Activated CD4-positive, alpha-beta T cell treated with anti-CD3 and anti-CD28 coated beads for 1 hour (primary cell): Measurements from ENCODE around the gene LIM2.

Experiments used
- DNase-seq: peaks from one replicate; pipeline ENCODE4 v3.0.0-alpha.2; 2020

LIM2 gene

DNA sequence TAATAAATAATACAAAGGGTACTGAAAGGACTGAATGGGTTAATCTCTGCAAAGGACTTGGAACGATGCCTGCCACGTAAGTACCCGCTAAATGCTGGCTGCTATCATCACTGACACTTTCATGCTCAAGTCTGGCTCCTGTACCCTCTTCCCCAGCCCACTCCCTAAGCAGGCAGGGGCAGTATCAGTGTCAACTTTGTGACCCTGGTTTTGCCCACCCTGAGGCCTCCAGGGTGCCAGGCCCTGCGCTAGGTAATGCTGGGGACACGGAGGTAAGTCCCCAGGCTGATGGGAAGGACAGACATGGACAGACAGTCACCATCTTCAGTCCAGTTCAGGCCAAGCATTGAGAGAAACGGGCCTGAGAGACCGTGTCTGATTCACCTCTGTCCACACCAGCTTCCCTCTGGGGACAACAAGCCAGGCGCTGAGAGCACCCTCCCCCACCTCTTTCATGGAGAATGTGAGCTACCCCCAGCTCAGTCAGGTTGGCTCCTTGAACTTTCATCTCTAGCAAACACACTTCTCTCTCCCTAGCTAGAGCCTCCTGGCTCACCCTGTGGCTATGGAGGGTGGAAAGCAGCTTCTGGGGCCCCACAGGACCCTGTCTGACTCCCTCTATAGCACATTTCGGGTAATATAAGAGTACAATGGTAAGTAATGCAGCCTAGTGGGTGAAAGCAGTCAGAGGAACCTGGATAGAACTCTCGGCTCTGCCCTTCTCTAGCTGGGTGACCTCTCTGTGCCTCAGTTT is 22.4 kb downstream of the LIM2 start:
- no peak for DNase-seq

DNA sequence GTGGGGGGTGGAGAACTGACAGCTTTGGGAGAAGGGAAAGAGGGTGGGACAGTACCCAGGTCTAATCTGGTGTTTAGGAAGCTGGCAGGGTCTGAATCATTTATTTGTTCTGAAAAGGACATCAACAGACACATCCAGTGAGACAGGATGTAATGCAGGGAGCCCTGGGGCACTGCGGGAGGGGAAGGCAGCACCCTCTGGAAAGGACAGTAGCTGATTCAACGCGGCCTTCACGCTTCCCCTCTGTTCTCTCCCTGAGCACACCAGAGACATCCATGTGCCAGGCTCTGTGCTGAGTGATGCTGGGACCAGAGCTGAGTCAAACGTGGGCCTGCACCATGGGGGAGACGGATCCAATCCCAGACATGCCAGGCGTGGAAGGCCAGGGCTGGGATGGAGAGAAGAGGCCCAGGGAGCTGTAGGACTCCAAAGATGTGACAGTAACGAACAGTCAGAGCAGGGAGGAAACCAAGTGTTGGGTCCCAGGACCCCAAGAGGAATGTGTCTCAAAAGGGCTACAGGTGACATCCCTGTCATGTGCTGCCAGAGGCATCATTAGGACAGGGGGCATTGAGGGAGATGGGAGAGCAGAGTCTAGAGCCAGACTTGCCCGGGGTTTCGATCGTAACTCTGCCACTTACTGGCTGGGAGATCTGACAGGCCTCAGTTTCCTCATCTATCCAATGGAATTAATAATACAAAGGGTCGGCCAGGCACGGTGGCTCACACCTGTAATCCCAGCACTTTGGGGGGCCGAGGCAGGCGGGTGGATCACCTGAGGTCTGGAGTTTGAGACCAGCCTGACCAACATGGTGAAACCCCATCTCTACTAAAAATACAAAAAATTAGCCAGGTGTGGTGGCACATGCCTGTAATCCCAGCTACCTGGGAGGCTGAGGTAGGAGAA is 23.3 kb downstream of the LIM2 start:
- no peak for DNase-seq

DNA sequence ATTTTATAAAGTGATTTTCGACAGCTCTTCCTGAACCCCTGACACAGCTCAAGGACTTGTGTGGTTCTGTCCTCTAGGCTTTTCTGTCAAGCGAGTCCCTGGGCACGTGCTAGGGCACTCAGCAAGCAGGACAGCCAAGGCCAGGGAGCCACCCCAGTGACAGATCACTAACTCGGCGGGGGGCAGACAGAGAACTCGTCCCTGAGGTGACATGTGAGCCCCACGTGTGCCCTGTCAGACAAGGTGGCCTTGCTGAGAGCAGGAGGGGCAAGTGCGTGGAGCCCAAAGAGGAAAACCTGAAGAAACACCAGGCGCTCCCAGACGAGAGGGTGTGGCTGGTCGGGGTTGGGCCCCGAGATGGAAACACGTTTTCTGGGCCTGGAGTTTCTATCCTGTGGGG is 26.5 kb downstream of the LIM2 start:
- no peak for DNase-seq

DNA sequence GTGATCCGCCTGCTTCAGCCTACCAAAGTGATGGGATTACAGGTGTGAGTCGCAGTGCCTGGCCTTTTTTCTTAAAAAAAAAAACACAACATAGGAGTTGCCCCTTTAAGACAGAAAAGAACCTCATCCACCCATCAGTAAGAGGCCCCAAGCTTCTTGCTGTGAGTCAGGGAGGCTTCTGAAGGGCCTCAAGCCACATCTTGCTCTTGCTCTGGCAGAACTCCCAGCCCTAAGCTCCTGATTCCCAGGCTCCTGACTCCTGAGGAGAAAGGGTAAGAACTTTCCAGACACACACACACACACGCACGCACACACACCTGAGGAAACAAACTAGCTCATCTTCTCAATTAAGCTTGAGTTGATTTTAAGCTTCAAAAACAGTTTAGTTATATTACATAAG is 28.5 kb downstream of the LIM2 start:
- DNase-seq, result no peak

DNA sequence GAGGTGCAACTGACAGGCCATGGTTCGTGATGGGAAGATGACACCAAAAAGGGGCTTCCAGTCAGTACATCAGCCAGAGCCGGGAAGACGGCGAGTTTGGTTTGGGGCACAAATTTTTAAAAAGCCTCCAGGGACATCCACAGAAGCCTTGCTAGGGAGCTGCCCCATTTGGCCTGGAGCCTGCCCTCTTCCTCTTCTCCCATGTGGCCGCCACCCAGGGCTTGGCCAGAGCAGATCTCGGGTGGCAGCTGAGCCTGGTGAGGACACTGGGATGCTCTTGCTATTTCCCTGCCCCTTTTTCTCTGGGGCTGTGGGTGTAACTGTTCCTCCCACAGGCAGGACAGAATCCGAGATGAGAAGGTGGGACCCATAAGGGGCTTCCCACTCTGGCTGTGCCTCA is 29.8 kb downstream of the LIM2 start:
- DNase-seq, result no peak

DNA sequence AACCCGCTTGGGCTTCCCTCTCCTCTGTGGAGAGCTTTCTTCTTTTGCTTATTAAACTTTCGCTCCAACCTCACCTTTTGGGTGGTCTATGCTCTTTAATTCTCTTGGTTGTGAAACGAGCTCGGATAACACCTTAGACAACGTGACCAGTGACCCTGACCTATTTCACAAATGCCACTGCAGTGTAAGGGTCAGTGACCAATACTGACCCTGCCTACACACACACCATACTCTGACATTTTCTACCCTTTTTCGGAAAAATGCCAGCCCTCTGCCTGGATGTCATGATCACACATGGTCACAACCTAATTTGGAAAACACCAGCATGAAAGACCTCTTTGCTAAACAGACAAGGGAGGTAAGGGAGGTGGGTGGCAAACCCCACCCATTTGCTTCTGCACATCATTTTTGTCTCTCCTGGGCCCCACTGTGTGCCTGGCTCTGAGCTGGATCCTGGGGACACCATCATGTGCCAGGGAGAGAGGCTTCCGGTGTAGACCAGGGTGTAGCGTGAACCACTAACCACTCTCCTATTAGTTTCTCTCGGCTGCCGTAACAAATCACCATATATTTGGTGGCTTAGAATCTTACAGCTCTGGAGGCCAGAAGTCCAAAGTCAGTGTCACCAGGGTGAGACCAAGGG is 31.5 kb downstream of the LIM2 start:
- DNase-seq, result no peak

DNA sequence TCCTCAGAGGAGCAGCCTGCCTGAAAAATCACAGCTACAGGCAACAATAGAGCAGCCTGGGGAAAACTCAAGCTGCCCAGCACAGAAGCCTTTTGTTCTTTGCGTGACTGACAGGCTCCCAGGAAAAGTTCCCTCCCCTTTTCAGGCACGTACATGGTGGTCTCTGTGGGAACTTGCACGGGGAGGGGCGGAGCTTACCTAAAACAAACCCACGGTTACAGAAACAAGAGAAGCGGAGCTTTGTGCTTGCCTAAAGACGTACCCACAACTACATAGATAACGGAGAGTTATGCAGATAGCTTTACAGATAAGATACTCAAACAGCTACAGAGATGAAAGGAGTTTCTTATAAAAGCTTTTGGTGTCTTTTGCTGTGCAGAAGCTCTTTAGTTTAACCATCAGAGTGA is 33.0 kb downstream of the LIM2 start:
- no peak for DNase-seq

DNA sequence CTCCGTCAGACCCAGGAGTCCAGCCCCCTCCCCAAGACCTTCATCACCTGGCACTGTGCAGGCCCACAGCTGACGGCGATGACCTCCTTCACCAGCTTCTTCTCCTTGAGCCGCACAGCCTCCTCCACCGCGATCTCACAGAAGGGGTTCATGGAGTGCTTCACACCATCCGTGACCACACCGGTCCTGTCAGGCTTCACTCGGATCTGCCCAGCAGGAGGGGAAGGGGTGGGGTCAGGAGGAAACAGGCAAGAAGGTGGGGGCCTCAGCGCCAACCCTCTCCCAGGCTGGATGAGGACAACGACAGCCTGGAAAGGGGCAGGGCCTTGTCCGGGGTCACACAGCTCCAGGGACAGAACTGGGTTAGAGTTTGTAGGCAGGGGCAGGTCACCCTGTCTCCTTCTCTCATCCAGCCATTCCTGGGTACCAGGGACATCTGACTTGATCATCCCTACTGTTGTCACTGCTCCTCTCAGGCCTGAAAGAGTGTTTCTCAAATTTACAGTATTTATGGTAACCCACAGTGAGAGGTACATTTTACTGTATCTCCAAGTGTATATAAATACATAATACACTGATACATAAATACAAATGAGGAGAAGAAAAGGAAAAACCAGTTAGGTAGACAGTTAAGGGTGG is 33.6 kb downstream of the LIM2 start:
- no peak for DNase-seq

DNA sequence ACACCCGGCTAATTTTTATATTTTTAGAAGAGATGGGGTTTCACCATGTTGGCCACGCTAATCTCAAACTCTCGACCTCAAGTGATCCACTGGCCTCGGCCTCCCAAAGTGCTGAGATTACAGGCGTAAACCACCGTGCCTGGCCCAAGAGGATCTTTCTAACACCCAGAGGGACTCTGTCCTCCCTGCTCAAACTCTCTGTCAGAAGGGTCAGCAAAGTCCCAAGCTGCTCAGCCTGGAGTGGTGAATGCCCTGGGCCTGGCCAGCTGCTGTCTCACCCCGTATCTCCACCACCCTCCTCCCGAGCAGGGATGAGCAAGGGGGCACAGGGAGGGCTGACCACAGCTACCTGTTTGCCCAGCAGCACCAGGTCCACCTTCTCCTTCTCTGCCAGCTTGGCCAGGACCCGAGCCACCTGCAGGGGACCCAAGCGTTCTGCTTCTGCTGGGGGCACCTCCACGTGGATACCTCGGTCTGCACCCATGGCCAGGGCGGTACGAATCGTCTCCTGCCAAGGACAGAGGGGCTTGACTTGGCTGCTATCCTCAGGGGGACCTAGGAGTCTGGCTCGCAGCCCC is 34.9 kb downstream of the LIM2 start:
- DNase-seq, result no peak

DNA sequence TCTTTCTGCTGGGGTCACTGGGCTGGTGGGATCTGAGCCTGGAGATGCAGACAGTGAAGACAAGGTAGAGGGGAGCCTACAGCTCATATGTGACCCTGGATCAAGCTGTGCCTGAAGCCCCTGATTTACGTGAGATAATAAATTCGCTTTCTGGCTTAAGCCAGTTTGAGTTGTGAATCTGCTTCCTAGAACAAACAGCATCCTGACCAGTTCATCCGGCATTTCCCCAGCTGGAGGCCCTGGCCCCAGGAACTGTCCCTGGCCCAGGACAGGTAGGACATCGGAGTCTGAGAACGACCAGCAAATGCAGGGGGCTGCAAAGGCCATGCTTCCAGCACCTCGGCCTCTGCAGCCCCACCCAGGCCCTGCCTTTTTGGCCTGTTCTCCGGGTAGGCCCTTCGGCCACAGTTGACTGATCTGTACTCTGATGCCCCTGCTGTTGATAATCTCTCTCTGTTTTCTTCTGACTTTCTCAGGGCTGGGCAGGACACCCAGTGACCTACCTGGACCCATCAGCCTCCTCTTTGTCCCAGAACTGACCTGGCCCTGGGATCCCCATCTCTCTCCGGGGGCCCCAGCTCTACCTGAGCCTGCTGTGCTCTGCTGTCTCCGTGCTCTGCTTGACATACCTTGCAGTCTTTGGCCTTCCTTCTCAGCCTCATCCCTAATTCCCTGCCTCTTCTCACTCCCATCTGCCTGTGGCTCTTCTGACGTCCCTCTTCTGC is 36.3 kb downstream of the LIM2 start:
- no peak for DNase-seq

DNA sequence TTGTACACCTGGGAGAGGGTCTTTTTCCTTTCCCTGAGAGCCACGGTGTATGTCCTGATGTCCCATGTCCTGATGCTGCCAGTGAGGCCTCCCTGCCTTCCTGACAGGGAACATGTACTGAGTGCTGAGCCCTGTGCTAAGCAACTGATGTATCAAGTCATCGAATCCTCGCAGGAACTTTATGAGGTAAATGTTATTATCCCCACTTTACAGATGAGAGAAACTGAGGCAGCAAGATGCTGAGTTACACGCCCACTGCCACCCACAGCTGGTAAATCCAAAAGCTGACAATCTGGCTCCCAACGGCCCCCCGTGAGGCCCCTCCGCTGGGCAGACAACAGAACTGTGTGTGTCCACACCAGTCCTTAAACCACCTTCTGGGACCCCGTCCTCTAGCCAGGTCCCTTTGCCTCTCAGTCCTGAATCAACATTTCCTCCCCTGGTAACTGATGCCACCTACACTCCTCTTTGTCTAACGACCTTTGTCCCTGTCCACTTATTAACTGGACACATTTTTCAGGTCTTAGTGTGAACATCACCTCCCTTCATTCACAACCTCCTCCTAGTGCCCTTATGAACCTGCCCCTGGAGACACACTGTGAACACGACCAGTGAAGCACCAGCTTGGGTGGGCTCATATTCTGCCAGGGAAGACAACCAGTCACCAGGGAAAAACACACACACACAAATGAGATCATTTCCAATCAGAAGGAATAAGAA is 40.4 kb downstream of the LIM2 start:
- DNase-seq, result no peak

DNA sequence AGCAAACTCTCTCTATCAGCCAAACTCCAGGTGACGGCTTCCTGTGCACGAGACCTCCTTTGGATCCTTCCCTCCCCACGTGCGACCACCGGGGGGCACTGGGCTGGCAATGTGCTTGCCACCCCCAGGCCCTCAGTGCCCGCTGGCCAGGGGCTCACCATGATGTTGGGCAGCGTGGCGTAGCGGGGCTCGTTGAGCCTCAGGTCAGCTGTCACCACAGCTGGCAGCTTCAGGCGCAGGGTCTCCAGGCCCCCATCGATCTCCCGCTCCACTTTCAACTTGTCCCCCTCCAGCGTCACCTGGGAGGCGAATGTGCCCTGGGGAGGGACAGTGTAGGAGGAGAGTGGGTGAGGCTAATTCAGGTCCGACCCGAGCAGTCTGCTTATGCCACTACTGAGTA is 41.0 kb downstream of the LIM2 start:
- DNase-seq, result no peak

DNA sequence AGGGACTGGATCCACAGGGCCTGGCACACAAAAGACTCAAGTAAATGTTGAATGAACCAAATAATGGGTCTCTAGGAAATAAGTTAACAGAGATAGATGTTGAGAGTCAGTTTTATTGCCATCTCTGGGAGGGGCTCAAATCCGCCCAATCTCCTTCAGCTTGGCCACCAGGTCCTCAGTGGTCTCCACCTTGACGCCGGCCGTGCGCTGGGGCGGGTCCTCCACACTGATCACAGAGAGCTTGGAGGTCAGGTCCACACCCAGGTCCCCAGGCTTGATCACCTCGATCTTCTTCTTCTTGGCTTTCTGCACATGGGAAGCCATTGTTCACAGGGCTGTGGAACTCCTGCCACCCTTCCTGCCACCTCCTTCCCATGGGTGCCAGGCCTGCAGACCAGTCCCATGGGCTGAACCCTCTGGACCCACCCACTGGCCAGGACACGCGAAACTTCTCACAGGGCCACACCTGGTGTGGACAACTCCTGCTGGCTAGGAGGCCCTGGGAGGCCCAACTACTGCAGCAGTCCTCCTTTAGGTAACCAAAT is 42.6 kb downstream of the LIM2 start:
- DNase-seq, result no peak

DNA sequence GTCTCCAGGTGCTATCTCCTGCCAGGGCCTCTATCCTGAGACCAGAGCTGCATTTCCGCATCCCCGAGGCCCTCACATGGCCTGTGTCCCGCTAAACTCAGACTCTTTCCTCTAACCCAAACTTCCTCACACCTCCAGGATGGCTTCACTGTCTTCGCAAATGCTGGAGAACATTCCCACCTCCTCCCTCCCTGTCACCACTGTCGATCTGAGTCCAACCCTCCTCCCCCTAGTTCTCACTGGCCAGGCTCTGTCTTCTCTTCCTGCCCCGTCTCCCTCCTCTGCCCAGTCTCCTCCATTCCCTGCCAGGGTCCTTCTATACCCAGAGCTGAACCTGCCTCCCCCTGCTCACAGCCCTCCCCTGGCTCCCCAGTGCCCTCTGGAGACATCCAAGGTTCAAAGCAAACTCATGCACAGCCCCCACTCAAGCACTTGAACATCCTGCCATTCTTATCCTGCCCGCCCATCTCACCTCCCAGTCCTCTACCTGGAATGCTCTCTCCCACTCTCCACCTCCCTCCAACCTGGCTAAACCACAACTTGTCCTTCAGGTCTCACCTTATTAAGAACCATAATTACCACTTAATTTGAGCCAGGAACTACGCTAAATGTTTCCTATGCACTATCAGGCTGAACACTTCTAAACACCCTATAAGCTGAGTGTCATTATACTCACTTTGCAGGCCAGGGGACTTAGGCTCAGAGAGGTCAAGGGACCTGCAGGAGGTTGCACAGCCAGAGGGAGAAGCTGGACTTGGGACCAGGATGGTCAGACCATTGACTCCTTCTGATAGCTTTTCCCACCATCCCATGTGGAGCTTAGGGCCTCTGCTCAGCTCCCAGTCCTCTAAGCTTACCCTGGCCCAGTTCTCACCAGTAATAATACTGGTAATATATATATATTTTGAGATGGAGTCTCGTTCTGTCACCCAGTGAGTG is 44.9 kb downstream of the LIM2 start:
- no peak for DNase-seq

DNA sequence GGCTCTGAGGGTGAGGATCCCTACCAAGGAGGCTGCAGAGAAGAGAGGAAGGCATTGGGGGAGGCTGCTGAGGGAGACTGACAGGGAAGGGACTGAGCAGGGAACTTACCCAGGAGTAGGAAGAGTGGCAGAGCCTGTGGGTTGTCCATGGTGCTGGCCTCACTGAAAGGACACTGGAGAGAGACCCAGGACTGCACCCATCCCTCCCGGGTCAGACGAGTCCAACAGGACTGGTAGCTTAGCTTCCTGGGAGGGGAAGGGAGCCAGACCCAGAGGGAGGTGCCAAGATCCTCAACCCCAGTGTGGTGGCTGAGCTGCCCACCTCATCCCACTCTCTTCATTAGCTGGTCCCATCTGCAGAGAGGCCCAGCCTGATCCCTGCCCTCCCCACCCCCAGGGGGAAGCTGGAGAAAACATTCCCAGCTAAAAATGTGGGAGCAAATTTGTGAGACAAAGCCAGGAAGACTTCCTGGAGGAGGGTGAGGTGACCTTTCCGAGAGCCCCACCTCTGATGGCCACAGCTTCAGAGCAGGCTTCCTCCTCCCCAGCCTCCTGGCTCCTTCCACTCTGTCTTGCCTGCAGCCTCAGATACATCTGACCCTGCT is 45.7 kb downstream of the LIM2 start, which contains the start of gene VSIG10L:
TSS of gene VSIG10L (minus strand) at position 164 of the 605 bp plus-strand sequence. CDS start at position 149, 15 bp downstream.
- no peak for DNase-seq

DNA sequence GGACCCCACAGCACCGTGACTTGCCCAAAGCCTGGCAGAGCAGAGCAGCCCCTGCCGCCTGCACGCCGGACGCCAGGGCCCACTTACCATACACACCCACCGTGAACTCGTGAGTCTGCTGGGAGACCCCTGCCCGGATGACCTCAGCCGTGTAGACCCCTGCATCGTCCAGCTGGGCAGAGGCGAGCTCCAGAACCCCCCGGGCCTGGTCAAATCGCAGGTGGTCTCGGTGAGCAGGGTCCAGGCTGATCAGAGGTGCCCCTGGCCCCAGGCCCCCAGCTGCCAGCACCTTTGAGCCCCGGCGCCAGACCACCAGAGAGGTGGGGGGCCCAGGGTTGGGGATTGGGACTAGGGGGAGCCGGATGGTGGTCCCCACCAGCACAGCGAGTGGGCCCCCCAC is 46.7 kb downstream of the LIM2 start:
- DNase-seq, result no peak

DNA sequence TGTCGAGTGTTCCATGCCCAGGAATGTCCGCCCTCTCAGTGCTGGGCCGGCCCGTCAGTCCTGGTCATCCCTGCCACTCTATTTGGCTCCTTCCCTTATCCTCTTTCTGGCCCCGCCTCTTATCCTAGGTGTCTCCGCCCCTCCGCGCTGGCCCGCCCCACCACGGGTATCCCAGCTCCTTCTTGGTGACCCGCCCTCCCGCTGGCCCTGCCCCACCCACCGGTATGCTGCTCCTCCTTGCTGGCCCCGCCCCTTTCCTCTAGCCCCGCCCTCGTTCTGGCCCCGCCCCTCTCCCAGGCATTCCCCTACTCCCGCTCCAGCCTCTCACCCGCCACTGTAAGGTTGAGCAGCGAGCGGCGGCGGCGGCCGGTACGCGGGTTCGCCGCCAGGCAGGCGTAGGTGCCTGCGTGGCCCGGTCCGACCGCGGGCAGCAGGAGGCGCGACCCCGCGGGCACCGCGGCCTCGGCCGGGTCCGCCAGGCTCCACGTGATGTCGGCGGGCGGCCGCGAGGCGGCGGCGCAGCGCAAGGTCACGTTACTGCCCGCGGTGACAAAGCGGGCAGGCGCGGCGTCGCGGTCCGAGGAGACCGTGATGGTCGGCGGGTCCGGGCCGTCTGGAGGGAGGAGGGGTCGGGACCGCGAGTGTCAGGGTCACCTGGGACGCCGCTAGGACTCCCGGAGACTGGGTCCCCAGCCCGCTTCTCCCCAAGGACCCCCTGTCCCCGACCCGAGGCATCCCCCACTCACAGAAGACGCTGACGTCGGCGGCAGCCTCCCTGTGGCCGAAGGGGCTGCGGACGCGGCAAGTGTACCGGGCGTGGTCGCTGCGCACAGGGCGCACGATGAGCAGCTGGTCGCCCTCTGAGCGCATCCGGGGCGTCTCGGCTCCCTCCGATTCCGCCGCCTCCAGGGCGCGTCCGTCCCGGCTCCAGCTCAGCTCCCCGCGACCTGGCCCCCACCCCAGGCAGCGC is 47.8 kb downstream of the LIM2 start:
- DNase-seq, result peak; percentile 74

DNA sequence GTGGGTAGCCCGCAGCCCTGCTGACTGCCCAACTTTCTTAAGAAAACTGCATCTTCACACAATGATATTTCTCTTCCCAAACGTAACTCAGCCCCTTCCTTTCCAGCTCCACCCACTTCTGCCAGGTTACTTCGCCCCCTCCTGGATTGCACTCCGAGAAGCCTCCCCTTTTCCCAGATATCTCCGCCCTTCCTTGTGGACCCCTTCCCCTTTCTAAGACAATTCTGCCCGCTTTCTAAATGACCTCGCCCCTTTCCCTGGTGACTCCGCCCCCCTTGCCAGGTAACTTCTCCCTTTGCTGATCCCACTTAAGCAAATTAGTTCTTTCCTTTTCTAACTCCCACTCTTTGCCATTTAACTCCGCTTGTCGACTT is 48.5 kb downstream of the LIM2 start:
- no peak for DNase-seq
